OCI-LY3 (cell line): ENCODE measurements around the gene UBE3B.

Experiments used
- H2AFZ ChIP-seq: fragments of 200-600, 300-600 bp; shearing (Covaris generic); 2 replicates; pipeline ENCODE4 v1.6.0; 2014; ENCODE audit warnings: antibody characterized with exemption, low read depth, low read length
- H3K27ac ChIP-seq: fragments of 200-600, 300-600 bp; sonication (generic); 2 replicates; pipeline ENCODE4 v1.5.1; 2014; ENCODE audit warnings: mild to moderate bottlenecking, low read length, moderate library complexity, mixed read lengths
- H3K27me3 ChIP-seq: fragments of 200-600, 300-600 bp; sonication (generic); 2 replicates; pipeline ENCODE4 v1.6.1; 2014; ENCODE audit warnings: low read depth, low read length, mixed read lengths
- H3K36me3 ChIP-seq: fragments of 200-600, 300-600 bp; sonication (generic); replicated peaks from 2 replicates; pipeline ENCODE3; 2014; ENCODE audit warnings: low read depth, low read length, mixed read lengths
- H3K4me1 ChIP-seq: fragments of 300-600, 200-600 bp; sonication (generic); 2 replicates; pipeline ENCODE4 v1.6.1; 2014; ENCODE audit warnings: low read length, mixed read lengths
- H3K4me2 ChIP-seq: fragments of 200-600, 300-600 bp; sonication (generic); 2 replicates; pipeline ENCODE4 v1.6.1; 2014; ENCODE audit warnings: low read length, mixed read lengths
- H3K4me3 ChIP-seq: fragments of 300-600, 200-600 bp; sonication (generic); 2 replicates; pipeline ENCODE4 v1.5.1; 2014; ENCODE audit warnings: antibody characterized with exemption, mild to moderate bottlenecking, low read length, moderate library complexity
- H3K79me2 ChIP-seq: fragments of 300-600, 200-600 bp; shearing (Covaris generic); 2 replicates; pipeline ENCODE4 v1.6.1; 2014; ENCODE audit warnings: mild to moderate bottlenecking, low read length, mixed read lengths
- H3K9ac ChIP-seq: fragments of 300-600, 200-600 bp; shearing (Covaris generic); 2 replicates; pipeline ENCODE4 v1.6.0; 2014; ENCODE audit warnings: mild to moderate bottlenecking, low read length, moderate library complexity
- H3K9me3 ChIP-seq: fragments of 200-600, 300-600 bp; shearing (Covaris generic); 2 replicates; pipeline ENCODE4 v1.6.1; 2014; ENCODE audit warnings: low read length, mixed read lengths; ENCODE audit not compliant: insufficient read depth
- H4K20me1 ChIP-seq: fragments of 200-600, 300-600 bp; sonication (generic); 2 replicates; pipeline ENCODE4 v1.6.1; 2016; ENCODE audit warnings: low read length, mixed read lengths; ENCODE audit not compliant: insufficient read depth
- CTCF ChIP-seq: fragments of 200-600, 300-600 bp; sonication (generic); IDR thresholded peaks from 2 replicates; pipeline ENCODE4 v1.5.1; 2014; ENCODE audit warnings: antibody characterized with exemption, low read length, low read depth
- EZH2phosphoT487 ChIP-seq: fragments of 200-600 bp; shearing (Covaris generic); IDR thresholded peaks from 2 replicates; pipeline ENCODE4 v1.6.1; 2018; ENCODE audit warnings: antibody characterized with exemption, mixed run types, low read depth

The UBE3B gene

GRCh38 chr12:109524466-109525278 is 47.2 kb downstream of the UBE3B start:
- H3K36me3 ChIP-seq = no peaks in the 10 kb centered on the region
- no peaks in the 10 kb centered on the region for H4K20me1 ChIP-seq
- H3K79me2 ChIP-seq = no peaks in the 10 kb centered on the region
- TF ChIP-seq CTCF (no peak), EZH2phosphoT487 (no peak)
- H3K27ac ChIP-seq = no peak overlapping the region
- H3K4me2 ChIP-seq = no peak overlapping the region
- H3K27me3 ChIP-seq = no peaks in the 10 kb centered on the region
- H3K4me3 ChIP-seq = no peak overlapping the region
- H2AFZ ChIP-seq = no peak overlapping the region
- H3K9me3 ChIP-seq = no peaks in the 10 kb centered on the region
- H3K9ac ChIP-seq = no peak overlapping the region
- H3K4me1 ChIP-seq = no peaks in the 10 kb centered on the region

- no peak overlapping the region for H3K4me2 ChIP-seq
- no peaks in the 10 kb centered on the region for H3K36me3 ChIP-seq
- no peak overlapping the region for H3K9ac ChIP-seq
- no peaks in the 10 kb centered on the region for H4K20me1 ChIP-seq
- TF ChIP-seq CTCF (no peak), EZH2phosphoT487 (no peak)
- no peaks in the 10 kb centered on the region for H3K9me3 ChIP-seq
- no peaks in the 10 kb centered on the region for H3K79me2 ChIP-seq
- no peak overlapping the region for H3K4me3 ChIP-seq
- no peaks in the 10 kb centered on the region for H3K4me1 ChIP-seq
- H3K27ac ChIP-seq = no peak overlapping the region
- H2AFZ ChIP-seq = no peak overlapping the region
- H3K27me3 ChIP-seq = no peaks in the 10 kb centered on the region
These were observed 47.8 kb downstream of the UBE3B start for GRCh38 chr12:109525279-109525585.

GRCh38 chr12:109527489-109528123 is 50.2 kb downstream of the UBE3B start:
- Histone ChIP-seq H4K20me1 (no peaks in the 10 kb centered on the region), H3K4me2 (no peak overlapping the region), H3K79me2 (no peaks in the 10 kb centered on the region), H3K4me1 (no peaks in the 10 kb centered on the region), H3K9me3 (no peaks in the 10 kb centered on the region), H2AFZ (no peak overlapping the region), H3K9ac (no peak overlapping the region), H3K36me3 (no peaks in the 10 kb centered on the region), H3K27me3 (no peaks in the 10 kb centered on the region), H3K27ac (no peak overlapping the region), H3K4me3 (no peak overlapping the region)
- TF ChIP-seq EZH2phosphoT487 = no peak
- TF ChIP-seq CTCF = no peak

GRCh38 chr12:109529691-109530640 is 52.5 kb downstream of the UBE3B start:
- Histone ChIP-seq H3K4me3 (no peak overlapping the region), H4K20me1 (no peaks in the 10 kb centered on the region), H3K79me2 (no peaks in the 10 kb centered on the region), H3K9me3 (no peaks in the 10 kb centered on the region), H3K9ac (no peak overlapping the region), H3K36me3 (no peaks in the 10 kb centered on the region), H3K27me3 (no peaks in the 10 kb centered on the region), H3K4me2 (no peak overlapping the region), H2AFZ (no peak overlapping the region), H3K27ac (no peak overlapping the region), H3K4me1 (no peaks in the 10 kb centered on the region)
- TF ChIP-seq CTCF (no peak), EZH2phosphoT487 (no peak)
